ENCODE results near the gene CPOX.

The CPOX gene

DNA sequence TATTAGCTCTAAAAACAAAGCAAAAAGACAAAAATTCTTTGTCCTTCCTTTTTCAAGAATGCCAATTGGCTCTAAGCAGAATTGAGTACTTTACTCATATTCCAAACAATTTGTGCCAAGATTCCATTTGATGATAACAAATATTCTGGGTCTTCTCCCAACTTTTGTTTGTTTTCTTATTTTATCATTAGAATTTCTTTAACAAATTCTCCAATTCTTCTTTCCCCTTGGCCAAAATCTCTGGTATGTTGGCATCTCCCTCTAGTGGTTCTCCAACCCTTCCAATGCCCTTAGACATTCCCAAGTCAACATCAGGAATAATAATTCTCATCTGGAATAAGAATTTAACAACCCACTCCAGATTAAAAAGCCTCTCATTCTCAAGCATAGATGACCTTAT, 5.3 kb downstream of the CPOX start:
- Histone ChIP-seq H3K9me3 (ENCODE audit: insufficient read depth, low read length) (no peaks in the 10 kb centered on the region), H3K27me3 (ENCODE audit: low read length) (no peaks in the 10 kb centered on the region), H4K20me1 (ENCODE audit: low read depth, low read length) (no peaks in the 10 kb centered on the region), H3K79me2 (ENCODE audit: insufficient read depth, low read length) (no peaks in the 10 kb centered on the region), H3K27ac (ENCODE audit: low read depth, low read length) (no peak overlapping the region), H3K4me2 (ENCODE audit: low read depth, low read length, poor library complexity, severe bottlenecking) (no peak overlapping the region), H3K36me3 (ENCODE audit: low read length) (peaks cover 8% of the 10 kb centered on the region; the same call in 1 of the 2 replicates), H3K9ac (ENCODE audit: low read length) (no peak overlapping the region), H3F3A (ENCODE audit: insufficient read depth) (no peaks in the 10 kb centered on the region), H3K9me2 (replicated peaks; ENCODE audit: insufficient read depth, low read length) (no peaks in the 10 kb centered on the region), H3K4me3 (ENCODE audit: insufficient read depth, low read length, poor library complexity, severe bottlenecking) (no peak overlapping the region), H2AFZ (ENCODE audit: low read depth, low read length, severe bottlenecking) (no peak overlapping the region)
- TF ChIP-seq, protein P1, sequence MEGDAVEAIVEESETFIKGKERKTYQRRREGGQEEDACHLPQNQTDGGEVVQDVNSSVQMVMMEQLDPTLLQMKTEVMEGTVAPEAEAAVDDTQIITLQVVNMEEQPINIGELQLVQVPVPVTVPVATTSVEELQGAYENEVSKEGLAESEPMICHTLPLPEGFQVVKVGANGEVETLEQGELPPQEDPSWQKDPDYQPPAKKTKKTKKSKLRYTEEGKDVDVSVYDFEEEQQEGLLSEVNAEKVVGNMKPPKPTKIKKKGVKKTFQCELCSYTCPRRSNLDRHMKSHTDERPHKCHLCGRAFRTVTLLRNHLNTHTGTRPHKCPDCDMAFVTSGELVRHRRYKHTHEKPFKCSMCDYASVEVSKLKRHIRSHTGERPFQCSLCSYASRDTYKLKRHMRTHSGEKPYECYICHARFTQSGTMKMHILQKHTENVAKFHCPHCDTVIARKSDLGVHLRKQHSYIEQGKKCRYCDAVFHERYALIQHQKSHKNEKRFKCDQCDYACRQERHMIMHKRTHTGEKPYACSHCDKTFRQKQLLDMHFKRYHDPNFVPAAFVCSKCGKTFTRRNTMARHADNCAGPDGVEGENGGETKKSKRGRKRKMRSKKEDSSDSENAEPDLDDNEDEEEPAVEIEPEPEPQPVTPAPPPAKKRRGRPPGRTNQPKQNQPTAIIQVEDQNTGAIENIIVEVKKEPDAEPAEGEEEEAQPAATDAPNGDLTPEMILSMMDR (IDR thresholded peaks at IDR 0.05; ENCODE audit: insufficient read depth, low read length, poor library complexity, severe bottlenecking), result no peak
- TF ChIP-seq EZH2phosphoT487 (conservative IDR thresholded peaks at IDR 0.05; ENCODE audit: low read length), result no peak

DNA sequence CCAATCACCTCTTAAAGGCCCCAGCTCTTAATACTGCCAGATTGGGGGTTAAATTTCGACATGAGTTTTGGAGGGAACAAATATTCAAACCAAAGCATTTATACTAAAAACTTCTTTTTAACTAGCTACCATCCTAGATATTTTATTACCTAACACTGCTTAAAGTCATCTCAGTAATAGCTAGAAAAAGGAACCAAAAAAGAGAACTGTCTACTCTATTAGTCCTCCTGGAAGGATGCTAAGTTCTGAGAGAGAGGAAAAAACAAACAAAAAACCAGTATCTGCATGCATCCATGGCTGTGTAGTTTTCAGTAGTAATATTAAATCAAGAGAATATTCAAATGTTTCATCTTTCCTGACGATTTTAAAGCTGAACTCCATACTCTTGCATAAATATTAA, 5.8 kb downstream of the CPOX start:
- Histone ChIP-seq H3K79me2 (ENCODE audit: insufficient read depth, low read length) (no peaks in the 10 kb centered on the region), H3K27me3 (ENCODE audit: low read length) (no peaks in the 10 kb centered on the region), H4K20me1 (ENCODE audit: low read depth, low read length) (no peaks in the 10 kb centered on the region), H3K9me3 (ENCODE audit: insufficient read depth, low read length) (no peaks in the 10 kb centered on the region), H3K4me2 (ENCODE audit: low read depth, low read length, poor library complexity, severe bottlenecking) (no peak overlapping the region), H3K9me2 (replicated peaks; ENCODE audit: insufficient read depth, low read length) (no peaks in the 10 kb centered on the region), H3K4me3 (ENCODE audit: insufficient read depth, low read length, poor library complexity, severe bottlenecking) (no peak overlapping the region), H3K9ac (ENCODE audit: low read length) (no peak overlapping the region), H3F3A (ENCODE audit: insufficient read depth) (no peaks in the 10 kb centered on the region), H2AFZ (ENCODE audit: low read depth, low read length, severe bottlenecking) (no peak overlapping the region), H3K36me3 (ENCODE audit: low read length) (peaks cover 8% of the 10 kb centered on the region; the same call in 1 of the 2 replicates), H3K27ac (ENCODE audit: low read depth, low read length) (no peak overlapping the region)
- no peak for TF ChIP-seq EZH2phosphoT487 (conservative IDR thresholded peaks at IDR 0.05; ENCODE audit: low read length)
- TF ChIP-seq, protein P1 (IDR thresholded peaks at IDR 0.05; ENCODE audit: insufficient read depth, low read length, poor library complexity, severe bottlenecking), result no peak

DNA sequence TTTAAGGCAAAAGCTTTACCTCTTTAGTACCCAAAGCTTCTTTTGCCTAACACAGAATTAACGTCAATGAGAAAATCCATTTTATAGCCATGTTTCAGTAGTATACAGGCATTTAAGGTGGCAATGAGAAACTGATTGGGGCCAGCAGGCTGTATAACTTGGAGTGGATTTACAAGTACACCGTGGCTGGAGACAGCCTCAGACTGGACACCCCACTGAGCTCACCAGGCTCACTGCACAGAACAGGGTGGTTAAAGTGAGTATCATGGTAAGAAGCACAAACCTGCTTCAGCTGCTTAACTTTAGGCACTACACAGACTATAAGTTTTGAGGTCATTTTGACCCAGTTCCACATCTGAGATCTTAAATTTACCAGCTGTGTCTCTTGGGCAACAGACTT, 8.9 kb downstream of the CPOX start:
- no peak overlapping the region for H3K4me2 ChIP-seq (ENCODE audit: low read depth, low read length, poor library complexity, severe bottlenecking)

More for the DNA sequence above, 8.9 kb downstream of the CPOX start:
- H3K4me3 ChIP-seq (ENCODE audit: insufficient read depth, low read length, poor library complexity, severe bottlenecking), result no peak overlapping the region
- TF ChIP-seq, protein P1 (IDR thresholded peaks at IDR 0.05; ENCODE audit: insufficient read depth, low read length, poor library complexity, severe bottlenecking), result no peak
- no peak for TF ChIP-seq EZH2phosphoT487 (conservative IDR thresholded peaks at IDR 0.05; ENCODE audit: low read length)
- H3K79me2 ChIP-seq (ENCODE audit: insufficient read depth, low read length), result no peaks in the 10 kb centered on the region
- H3F3A ChIP-seq (ENCODE audit: insufficient read depth), result no peaks in the 10 kb centered on the region
- no peak overlapping the region for H2AFZ ChIP-seq (ENCODE audit: low read depth, low read length, severe bottlenecking)
- no peaks in the 10 kb centered on the region for H4K20me1 ChIP-seq (ENCODE audit: low read depth, low read length)
- H3K27ac ChIP-seq (ENCODE audit: low read depth, low read length), result no peak overlapping the region
- H3K9me3 ChIP-seq (ENCODE audit: insufficient read depth, low read length), result no peaks in the 10 kb centered on the region
- peaks cover 9% of the 10 kb centered on the region; the same call in 1 of the 2 replicates for H3K36me3 ChIP-seq (ENCODE audit: low read length)
- H3K9me2 ChIP-seq (replicated peaks; ENCODE audit: insufficient read depth, low read length), result no peaks in the 10 kb centered on the region
- H3K27me3 ChIP-seq (ENCODE audit: low read length), result no peaks in the 10 kb centered on the region
- H3K9ac ChIP-seq (ENCODE audit: low read length), result no peak overlapping the region
